Fibroblast of lung (primary cell): Measurements from ENCODE around the gene ROR2. TPM values are rescaled to one million over a fixed set of nuclear protein-coding genes. Genes with fewer than 3 reads are reported as not detected.

Experiments
- DNase-seq, 2 donors: peaks; one replicate each; pipeline versions ENCODE4 v3.0.0 to v3.0.0-alpha.2; 2010; ENCODE audit warnings: low read depth in 2 of 2
- H2AFZ ChIP-seq: 2 replicates; pipeline ENCODE4 v1.5.1; 2012; ENCODE audit warnings: low read length, control low read depth, inconsistent platforms
- H3K27ac ChIP-seq: 2 replicates; pipeline ENCODE4 v1.5.1; 2011; ENCODE audit warnings: low read length, control low read depth; ENCODE audit not compliant: insufficient read depth
- H3K27me3 ChIP-seq: 2 replicates; pipeline ENCODE4 v1.5.1; 2011; ENCODE audit warnings: mild to moderate bottlenecking, low read length; ENCODE audit not compliant: control insufficient read depth, insufficient read depth
- H3K36me3 ChIP-seq: 2 replicates; pipeline ENCODE4 v1.5.1; 2011; ENCODE audit warnings: low read length; ENCODE audit not compliant: control insufficient read depth, insufficient read depth
- H3K4me1 ChIP-seq: 2 replicates; pipeline ENCODE4 v1.5.1; 2011; ENCODE audit warnings: low read length; ENCODE audit not compliant: control insufficient read depth, insufficient read depth; ENCODE audit errors: extremely low read depth
- H3K4me2 ChIP-seq: 2 replicates; pipeline ENCODE4 v1.5.1; 2011; ENCODE audit warnings: low read length, control low read depth; ENCODE audit not compliant: insufficient read depth; ENCODE audit errors: extremely low read depth
- H3K4me3 ChIP-seq, 4 experiments: fragments of 200-600 bp in 1 of 4; sonication (generic) in 1 of 4; replicated peaks in 1 of 4; 2 replicates each; pipeline ENCODE4 v1.5.1; 2011 to 2016; ENCODE audit warnings: low read length in 4 of 4, low read depth in 3 of 4, mild to moderate bottlenecking in 3 of 4, control low read depth in 2 of 4, inconsistent platforms in 1 of 4, mixed read lengths in 1 of 4; ENCODE audit not compliant: insufficient read depth in 1 of 4; ENCODE audit errors: control extremely low read depth in 1 of 4
- H3K79me2 ChIP-seq: 2 replicates; pipeline ENCODE4 v1.5.1; 2012; ENCODE audit warnings: mild to moderate bottlenecking, low read length, inconsistent platforms; ENCODE audit not compliant: control insufficient read depth, insufficient read depth
- H3K9ac ChIP-seq: 2 replicates; pipeline ENCODE4 v1.5.1; 2011; ENCODE audit warnings: mild to moderate bottlenecking, low read length, control low read depth; ENCODE audit not compliant: insufficient read depth
- H3K9me3 ChIP-seq: 2 replicates; pipeline ENCODE4 v1.5.1; 2012; ENCODE audit warnings: low read depth, low read length; ENCODE audit not compliant: control insufficient read depth, insufficient read depth
- H4K20me1 ChIP-seq: 2 replicates; pipeline ENCODE4 v1.5.1; 2011; ENCODE audit warnings: low read length; ENCODE audit not compliant: control insufficient read depth, insufficient read depth; ENCODE audit errors: extremely low read depth
- CTCF ChIP-seq, 2 donors: IDR thresholded peaks in 1 of 2; conservative IDR thresholded peaks in 1 of 2; 1 replicate in 1 of 2; 2 replicates in 1 of 2; pipeline ENCODE4 v1.5.1; 2011 to 2012; ENCODE audit warnings: low read length in 2 of 2, control low read depth in 1 of 2, inconsistent platforms in 1 of 2, low read depth in 1 of 2, mild to moderate bottlenecking in 1 of 2
- EZH2 ChIP-seq: IDR thresholded peaks from 2 replicates; pipeline ENCODE4 v1.5.1; 2012; ENCODE audit warnings: low read length, control low read depth, mild to moderate bottlenecking; ENCODE audit errors: missing control alignments
- polyA plus RNA-seq, 2 donors: library from polyadenylated mRNA; depleted of rRNA in 1 of 2; stranded (reverse) in 1 of 2; unstranded in 1 of 2; fragments of >200 nt; gene quantifications; 2 replicates each; pipeline ENCODE4 v1.2.1, GENCODE V29; 2011 to 2012; ENCODE audit warnings: missing spikeins in 1 of 2
- total RNA-seq: library from RNA; depleted of rRNA; stranded (reverse); fragments of >200 nt; gene quantifications from 2 replicates; pipeline ENCODE4 v1.2.1, GENCODE V29; 2014

Gene ROR2
- total and polyA plus RNA-seq, 2 donors (not counting 1 experiment from before 2014, with no cell fraction given) = 2.3 to 27.9 TPM

- peak in 1 of 2 donors; percentile 50 for DNase-seq
- no peaks in the 10 kb centered on the region for H3K27me3 ChIP-seq
- TF ChIP-seq EZH2 (no peak), CTCF (conservative IDR thresholded peaks at IDR 0.05 in 1 of 2, IDR thresholded peaks at IDR 0.05 in 1 of 2; ENCODE audit: low read depth in 1 of 2, low read length in 2 of 2) (no peak)
Measured at GRCh38 chr9:91766315-91767069, 183.5 kb downstream of the ROR2 start.

GRCh38 chr9:91765296-91765695 is 184.7 kb downstream of the ROR2 start:
- Histone ChIP-seq H3K9ac (no peak overlapping the region), H3K4me3 (no peak overlapping the region), H2AFZ (no peak overlapping the region), H3K27ac (no peak overlapping the region), H3K79me2 (no peaks in the 10 kb centered on the region), H3K9me3 (no peaks in the 10 kb centered on the region), H3K36me3 (no peaks in the 10 kb centered on the region), H3K27me3 (no peaks in the 10 kb centered on the region), H3K4me2 (no peak overlapping the region), H3K4me1 (no peaks in the 10 kb centered on the region), H4K20me1 (no peaks in the 10 kb centered on the region)
- DNase-seq = no peak
- TF ChIP-seq CTCF (conservative IDR thresholded peaks at IDR 0.05 in 1 of 2, IDR thresholded peaks at IDR 0.05 in 1 of 2; ENCODE audit: low read depth in 1 of 2, low read length in 2 of 2) (no peak), EZH2 (no peak)

More at GRCh38 chr9:91766315-91767069, 183.5 kb downstream of the ROR2 start:
- H2AFZ ChIP-seq = no peak overlapping the region
- no peak overlapping the region for H3K9ac ChIP-seq
- H3K36me3 ChIP-seq = no peaks in the 10 kb centered on the region
- H3K27ac ChIP-seq = no peak overlapping the region
- no peaks in the 10 kb centered on the region for H3K9me3 ChIP-seq
- H4K20me1 ChIP-seq = no peaks in the 10 kb centered on the region
- no peaks in the 10 kb centered on the region for H3K79me2 ChIP-seq
- H3K4me3 ChIP-seq = no peak overlapping the region
- peaks cover 7% of the 10 kb centered on the region for H3K4me1 ChIP-seq
- H3K4me2 ChIP-seq = no peak overlapping the region

- Histone ChIP-seq H4K20me1 (no peaks in the 10 kb centered on the region), H3K27ac (no peak overlapping the region), H3K4me3 (no peak overlapping the region), H3K4me1 (no peaks in the 10 kb centered on the region), H3K4me2 (no peak overlapping the region), H3K27me3 (no peaks in the 10 kb centered on the region), H2AFZ (no peak overlapping the region), H3K9me3 (no peaks in the 10 kb centered on the region), H3K79me2 (no peaks in the 10 kb centered on the region), H3K9ac (no peak overlapping the region), H3K36me3 (no peaks in the 10 kb centered on the region)
- no peak for DNase-seq
- TF ChIP-seq EZH2 = no peak
- no peak for TF ChIP-seq CTCF (conservative IDR thresholded peaks at IDR 0.05 in 1 of 2, IDR thresholded peaks at IDR 0.05 in 1 of 2; ENCODE audit: low read depth in 1 of 2, low read length in 2 of 2)
Measured at GRCh38 chr9:91764661-91765060, 185.4 kb downstream of the ROR2 start.
